ENCODE results near the gene SHKBP1. TPM values are rescaled to one million over a fixed set of nuclear protein-coding genes. Genes with fewer than 3 reads are reported as not detected.

Gene SHKBP1
- total and polyA plus RNA-seq, 2 of the 8 experiments (the other 6 are each of a cell fraction or from before 2014, with no cell fraction given) = 74.6 to 98.8 TPM

- no peaks in the 10 kb centered on the region for H3K36me3 ChIP-seq (ENCODE audit: control insufficient read depth in 2 of 4, insufficient read depth in 4 of 4, low read length in 3 of 4)
- CTCF ChIA-PET (ENCODE audit: partially characterized antibody) = interaction anchor here (0.6 to 2.7 kb wide), 9 partner anchors 13 to 678 kb away, joined by 3 to 10 read pairs (median 3); partner anchors contain the start of gene LTBP4
- TF ChIP-seq FOSL1 (IDR thresholded peaks at IDR 0.05; ENCODE audit: insufficient read depth, low read depth, low read length) = no peak
- no peak for TF ChIP-seq SAP30 (IDR thresholded peaks at IDR 0.05; ENCODE audit: insufficient read depth, insufficient replicate concordance, low read length)
- no peak for TF ChIP-seq JUND (IDR thresholded peaks at IDR 0.05; ENCODE audit: low read length)
- TF ChIP-seq KDM4A (IDR thresholded peaks at IDR 0.05; ENCODE audit: low read depth, low read length, severe bottlenecking) = no peak
- no peak for TF ChIP-seq CBX8 (IDR thresholded peaks at IDR 0.05; ENCODE audit: borderline replicate concordance, low read depth, low read length)
- no peak for TF ChIP-seq EP300 (IDR thresholded peaks at IDR 0.05; ENCODE audit: borderline replicate concordance in 1 of 2, low read depth in 2 of 2, low read length in 2 of 2)
- no peak for TF ChIP-seq GABPA (IDR thresholded peaks at IDR 0.05; ENCODE audit: borderline replicate concordance, insufficient read depth, low read length)
- no peak for TF ChIP-seq JUN (IDR thresholded peaks at IDR 0.05; ENCODE audit: low read depth, low read length)
- TF ChIP-seq NRF1 (IDR thresholded peaks at IDR 0.05; ENCODE audit: low read depth, low read length) = no peak
- TF ChIP-seq ASH2L (IDR thresholded peaks at IDR 0.05; ENCODE audit: low read length) = no peak
- TF ChIP-seq RBBP5 (IDR thresholded peaks at IDR 0.05; ENCODE audit: borderline replicate concordance, low read depth, low read length) = no peak
- TF ChIP-seq GTF2F1 (IDR thresholded peaks at IDR 0.05; ENCODE audit: borderline replicate concordance, low read depth, low read length) = no peak
These were observed 48.1 kb upstream of the SHKBP1 start for GRCh38 chr19:40528533-40529092.

More at GRCh38 chr19:40528533-40529092, 48.1 kb upstream of the SHKBP1 start:
- H4K20me1 ChIP-seq (replicated peaks in 1 of 2; ENCODE audit: control insufficient read depth in 1 of 2, insufficient read depth in 2 of 2, low read length in 2 of 2) = no peaks in the 10 kb centered on the region
- H3K4me2 ChIP-seq (ENCODE audit: insufficient read depth in 1 of 2, low read depth in 2 of 2, low read length in 2 of 2) = peak overlapping the region; percentile 55 to 57
- DNase-seq (ENCODE audit: low read depth in 1 of 2, low spot score in 2 of 2) (no peak), FAIRE-seq (no peak)
- H2BK120ac ChIP-seq (replicated peaks; ENCODE audit: low read depth, low read length) = no peak overlapping the region
- H3K4me3 ChIP-seq (ENCODE audit: extremely low read depth in 1 of 4, insufficient read depth in 2 of 4, low read depth in 3 of 4, low read length in 4 of 4) = peak overlapping the region in 1 of 4 experiments; percentile 38; a peak in 3 of 8 replicates
- H3K14ac ChIP-seq (ENCODE audit: insufficient read length) = no peak overlapping the region
- H3K18ac ChIP-seq (ENCODE audit: extremely low read depth, low read length) = peak overlapping the region; percentile 88
- 0 out of 2 replicates have a peak overlapping the region, but pooled peaks have one; percentile 75 for H2BK15ac ChIP-seq (ENCODE audit: low read length)
- H4K8ac ChIP-seq (ENCODE audit: extremely low read depth, insufficient read depth, low read length) = peak overlapping the region; percentile 4; the same call in 1 of the 2 replicates
- POLR2A ChIA-PET (ENCODE audit: partially characterized antibody) = no interaction called here
- no peak overlapping the region for H3K9ac ChIP-seq (replicated peaks in 1 of 4; ENCODE audit: extremely low read depth in 1 of 4, low read depth in 3 of 4, low read length in 3 of 4)
- peaks cover 7% of the 10 kb centered on the region for H3K23me2 ChIP-seq (ENCODE audit: low read depth, low read length)
- no peak overlapping the region for H4K5ac ChIP-seq (ENCODE audit: insufficient read length, low read depth, low read length)
- WGBS, 2 experiments (ENCODE audit: extremely low coverage in 1 of 2, insufficient coverage in 1 of 2, insufficient read length in 1 of 2, insufficient replicate concordance in 2 of 2, low coverage in 1 of 2, low lambda C conversion rate in 2 of 2, missing lambda C conversion rate in 1 of 2) = 76% methylated on average over 13 of the region's 14 CpGs; no CpG with 5 or more reads in 1 of the 2 experiments
- H2BK5ac ChIP-seq (ENCODE audit: low read depth, low read length) = no peak overlapping the region
- H2BK20ac ChIP-seq (ENCODE audit: low read length) = no peak overlapping the region
- H3K79me1 ChIP-seq (ENCODE audit: low read depth, low read length) = no peaks in the 10 kb centered on the region
- H2AK5ac ChIP-seq (ENCODE audit: low read depth, low read length) = no peak overlapping the region
- H3K27ac ChIP-seq (ENCODE audit: low read depth, low read length) = no peak overlapping the region
- H3K79me2 ChIP-seq (ENCODE audit: control insufficient read depth in 1 of 2, insufficient read depth in 2 of 2, low read length in 2 of 2) = no peaks in the 10 kb centered on the region
- peaks cover 0 to 7% (median 4%) of the 10 kb centered on the region in 4 experiments; a peak in 6 of 7 replicates for H3K4me1 ChIP-seq (replicated peaks in 1 of 4; ENCODE audit: control insufficient read depth in 3 of 4, insufficient read depth in 4 of 4, low read length in 3 of 4)
- H3K23ac ChIP-seq (ENCODE audit: insufficient read length) = no peak overlapping the region
- H2BK12ac ChIP-seq (ENCODE audit: low read depth, low read length) = peak overlapping the region; percentile 68; the same call in 1 of the 2 replicates
- H3K56ac ChIP-seq (replicated peaks; ENCODE audit: insufficient read length, low read depth, low read length) = no peak overlapping the region
- no peak overlapping the region for H3K4ac ChIP-seq (replicated peaks; ENCODE audit: insufficient read length, low read depth, low read length)
- H3K9me3 ChIP-seq (ENCODE audit: insufficient read depth in 2 of 2, low read depth in 1 of 2, low read length in 1 of 2) = no peaks in the 10 kb centered on the region
- H3K27me3 ChIP-seq (replicated peaks in 1 of 4; ENCODE audit: control insufficient read depth in 3 of 4, extremely low read depth in 1 of 4, insufficient read depth in 3 of 4, low read length in 3 of 4) = peaks cover 0 to 4% (median 0%) of the 10 kb centered on the region in 4 experiments; a peak in 2 of 7 replicates
- no peak overlapping the region for H4K91ac ChIP-seq (replicated peaks; ENCODE audit: insufficient read length, low read length)
- 0 out of 2 replicates have a peak overlapping the region, but pooled peaks have one; percentile 37 for H2AFZ ChIP-seq (ENCODE audit: low read length)
